ENCODE data around the gene DCDC1.

Gene DCDC1

GRCh38 chr11:31005202-31005601 lies 364.3 kb downstream of the DCDC1 start:
- Histone ChIP-seq H3K4me3 (IDR thresholded peaks at IDR 0.05; ENCODE audit: insufficient read depth, low read depth, low read length) (no peak overlapping the region), H3K27ac (no peak overlapping the region), H3K9ac (no peak overlapping the region), H3K27me3 (ENCODE audit: insufficient read depth, low read depth) (no peaks in the 10 kb centered on the region), H4K20me1 (ENCODE audit: insufficient read depth) (no peaks in the 10 kb centered on the region), H3K4me2 (0 out of 2 replicates have a peak overlapping the region, but pooled peaks have one; percentile 3), H2AFZ (ENCODE audit: low read depth) (no peak overlapping the region), H3K79me2 (ENCODE audit: insufficient read depth, low read depth) (no peaks in the 10 kb centered on the region), H3K4me1 (ENCODE audit: low read depth, poor library complexity, severe bottlenecking) (peaks cover 14% of the 10 kb centered on the region), H3K36me3 (ENCODE audit: insufficient read depth) (no peaks in the 10 kb centered on the region)
- TF ChIP-seq CTCF (conservative IDR thresholded peaks at IDR 0.05; ENCODE audit: low read depth, low read length): no peak

- no peak overlapping the region for H3K4me2 ChIP-seq
- no peaks in the 10 kb centered on the region for H3K79me2 ChIP-seq (ENCODE audit: insufficient read depth, low read depth)
- no peak overlapping the region for H3K4me3 ChIP-seq (IDR thresholded peaks at IDR 0.05; ENCODE audit: insufficient read depth, low read depth, low read length)
- peaks cover 14% of the 10 kb centered on the region for H3K4me1 ChIP-seq (ENCODE audit: low read depth, poor library complexity, severe bottlenecking)
- no peaks in the 10 kb centered on the region for H4K20me1 ChIP-seq (ENCODE audit: insufficient read depth)
- no peak overlapping the region for H2AFZ ChIP-seq (ENCODE audit: low read depth)
- H3K36me3 ChIP-seq (ENCODE audit: insufficient read depth): no peaks in the 10 kb centered on the region
- no peak overlapping the region for H3K9ac ChIP-seq
- H3K27ac ChIP-seq: no peak overlapping the region
- no peak for TF ChIP-seq CTCF (conservative IDR thresholded peaks at IDR 0.05; ENCODE audit: low read depth, low read length)
- H3K27me3 ChIP-seq (ENCODE audit: insufficient read depth, low read depth): no peaks in the 10 kb centered on the region
These were observed 368.1 kb downstream of the DCDC1 start for GRCh38 chr11:31001427-31001826.

- no peak overlapping the region for H3K4me3 ChIP-seq (IDR thresholded peaks at IDR 0.05; ENCODE audit: insufficient read depth, low read depth, low read length)
- H2AFZ ChIP-seq (ENCODE audit: low read depth): no peak overlapping the region
- no peak for TF ChIP-seq CTCF (conservative IDR thresholded peaks at IDR 0.05; ENCODE audit: low read depth, low read length)
- H3K27me3 ChIP-seq (ENCODE audit: insufficient read depth, low read depth): no peaks in the 10 kb centered on the region
- no peaks in the 10 kb centered on the region for H3K79me2 ChIP-seq (ENCODE audit: insufficient read depth, low read depth)
- H3K4me2 ChIP-seq: no peak overlapping the region
- no peaks in the 10 kb centered on the region for H4K20me1 ChIP-seq (ENCODE audit: insufficient read depth)
- H3K4me1 ChIP-seq (ENCODE audit: low read depth, poor library complexity, severe bottlenecking): peaks cover 8% of the 10 kb centered on the region
- H3K36me3 ChIP-seq (ENCODE audit: insufficient read depth): no peaks in the 10 kb centered on the region
- H3K27ac ChIP-seq: no peak overlapping the region
- H3K9ac ChIP-seq: no peak overlapping the region
These were observed 369.2 kb downstream of the DCDC1 start for GRCh38 chr11:31000381-31000780.

GRCh38 chr11:30992513-30992849 lies 377.1 kb downstream of the DCDC1 start:
- Histone ChIP-seq H3K4me2 (no peak overlapping the region; the same call in 1 of the 2 replicates), H3K4me3 (IDR thresholded peaks at IDR 0.05; ENCODE audit: insufficient read depth, low read depth, low read length) (no peak overlapping the region), H3K27ac (no peak overlapping the region), H3K9ac (no peak overlapping the region), H3K79me2 (ENCODE audit: insufficient read depth, low read depth) (no peaks in the 10 kb centered on the region), H3K27me3 (ENCODE audit: insufficient read depth, low read depth) (no peaks in the 10 kb centered on the region), H2AFZ (ENCODE audit: low read depth) (no peak overlapping the region), H3K36me3 (ENCODE audit: insufficient read depth) (no peaks in the 10 kb centered on the region), H3K4me1 (ENCODE audit: low read depth, poor library complexity, severe bottlenecking) (peaks cover 16% of the 10 kb centered on the region), H4K20me1 (ENCODE audit: insufficient read depth) (no peaks in the 10 kb centered on the region)
- TF ChIP-seq CTCF (conservative IDR thresholded peaks at IDR 0.05; ENCODE audit: low read depth, low read length): no peak

Measured in KMS-11 (cell line).